ENCODE measurements around the gene IL36A.

The IL36A gene

DNA sequence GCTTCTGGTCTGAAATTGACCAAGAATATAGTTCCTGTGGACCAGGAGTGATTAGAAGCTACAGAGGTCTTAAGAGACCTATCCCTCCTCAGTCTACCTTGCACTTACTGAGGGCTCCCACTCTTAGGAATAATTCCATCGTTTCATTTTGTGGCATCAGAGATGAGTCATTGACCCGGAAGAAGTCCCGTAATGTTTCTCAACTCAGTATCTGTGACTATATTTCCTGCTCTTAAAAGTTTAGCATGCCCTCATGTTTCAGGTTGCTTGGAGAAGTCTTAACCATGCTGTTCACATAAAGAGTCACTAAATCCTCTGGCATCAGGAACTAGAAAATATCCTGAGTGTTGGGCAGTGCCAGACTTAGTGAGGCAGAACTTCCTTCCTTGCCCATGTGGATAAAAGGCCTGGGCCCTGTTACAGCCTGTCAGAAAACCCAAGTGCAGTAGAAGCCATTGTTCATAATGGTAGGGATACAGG, at the start of gene IL36A:
Gene IL36A, plus strand, starts transcription at position 430 of the 480 bp plus-strand sequence. CDS start 413 bp downstream, outside the sequence.
- H3K79me2 ChIP-seq (ENCODE audit: control insufficient read depth, insufficient read depth, low read length, unreplicated experiment): no peaks in the 10 kb centered on the region
- no peaks in the 10 kb centered on the region for H3K36me3 ChIP-seq (ENCODE audit: insufficient read depth, low read length)
- no peak within 1 kb of the TSS for H2AFZ ChIP-seq (ENCODE audit: low read length, unreplicated experiment)
- H3K27me3 ChIP-seq (ENCODE audit: insufficient read depth, low read length): peaks cover 56% of the 10 kb centered on the region
- H3K4me3 ChIP-seq (ENCODE audit: low read depth, low read length): no peak within 1 kb of the TSS
- no peaks in the 10 kb centered on the region for H3K4me1 ChIP-seq (ENCODE audit: control insufficient read depth, insufficient read depth, low read length, unreplicated experiment)
- no peak within 1 kb of the TSS for H3K27ac ChIP-seq (ENCODE audit: low read depth, low read length)

DNA sequence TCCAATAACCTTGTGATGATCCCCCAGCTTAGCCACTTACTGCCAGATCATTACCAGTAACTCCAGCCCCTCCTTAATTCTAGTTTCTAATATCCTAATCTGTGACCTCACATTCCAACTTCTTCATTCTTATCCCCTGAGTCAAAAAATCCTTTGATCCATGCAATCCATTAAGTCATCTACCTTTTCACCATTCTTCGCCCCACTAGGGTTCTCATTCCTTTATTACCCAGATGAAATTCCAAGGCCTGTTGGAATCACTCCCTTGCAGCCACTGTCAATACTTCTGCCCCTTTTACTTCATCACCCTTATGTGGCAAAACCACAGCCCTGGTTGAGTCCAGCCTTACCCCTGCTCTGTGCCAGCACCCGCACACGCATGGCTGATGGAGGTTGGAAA, 47.7 kb upstream of the IL36A start:
- Histone ChIP-seq H3K79me2 (ENCODE audit: control insufficient read depth, insufficient read depth, low read length, unreplicated experiment) (no peaks in the 10 kb centered on the region), H2AFZ (ENCODE audit: low read length, unreplicated experiment) (no peak overlapping the region), H3K36me3 (ENCODE audit: insufficient read depth, low read length) (no peaks in the 10 kb centered on the region), H3K4me1 (ENCODE audit: control insufficient read depth, insufficient read depth, low read length, unreplicated experiment) (no peaks in the 10 kb centered on the region), H3K4me3 (ENCODE audit: low read depth, low read length) (no peak overlapping the region), H3K27ac (ENCODE audit: low read depth, low read length) (no peak overlapping the region), H3K27me3 (ENCODE audit: insufficient read depth, low read length) (peaks cover 44% of the 10 kb centered on the region)

DNA sequence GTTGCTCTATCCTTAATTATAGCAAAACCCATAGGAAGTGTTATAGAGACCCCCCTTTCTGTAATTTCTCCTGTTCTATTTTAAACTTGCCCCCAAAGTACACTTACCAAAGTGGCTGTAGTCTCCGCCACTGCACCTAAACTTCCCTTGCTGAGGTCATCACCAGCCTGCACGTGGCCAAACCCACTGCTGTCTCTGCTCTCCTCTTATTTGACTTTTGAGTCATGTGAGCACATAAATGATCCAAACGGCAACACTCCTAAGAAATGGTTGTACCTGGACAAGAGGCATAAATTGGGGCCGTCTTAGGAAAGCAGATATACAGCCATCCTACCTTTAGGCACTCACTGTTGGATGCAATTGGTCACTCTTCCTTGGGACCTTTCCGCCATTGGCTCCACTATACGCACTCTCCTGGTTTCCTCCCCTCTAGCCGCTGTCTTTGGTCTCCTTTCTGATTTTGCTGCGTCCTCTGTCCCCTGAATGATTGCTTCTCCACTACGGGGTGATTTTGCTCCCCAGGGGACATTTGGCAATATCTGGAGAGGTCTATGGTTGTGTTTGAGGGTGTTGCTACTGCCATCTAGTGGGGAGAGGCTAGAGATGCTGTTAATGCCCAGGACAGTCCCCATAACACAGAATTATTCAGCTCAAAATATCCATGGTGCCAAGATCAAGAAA, 46.7 kb upstream of the IL36A start:
- H3K79me2 ChIP-seq (ENCODE audit: control insufficient read depth, insufficient read depth, low read length, unreplicated experiment): no peaks in the 10 kb centered on the region

DNA sequence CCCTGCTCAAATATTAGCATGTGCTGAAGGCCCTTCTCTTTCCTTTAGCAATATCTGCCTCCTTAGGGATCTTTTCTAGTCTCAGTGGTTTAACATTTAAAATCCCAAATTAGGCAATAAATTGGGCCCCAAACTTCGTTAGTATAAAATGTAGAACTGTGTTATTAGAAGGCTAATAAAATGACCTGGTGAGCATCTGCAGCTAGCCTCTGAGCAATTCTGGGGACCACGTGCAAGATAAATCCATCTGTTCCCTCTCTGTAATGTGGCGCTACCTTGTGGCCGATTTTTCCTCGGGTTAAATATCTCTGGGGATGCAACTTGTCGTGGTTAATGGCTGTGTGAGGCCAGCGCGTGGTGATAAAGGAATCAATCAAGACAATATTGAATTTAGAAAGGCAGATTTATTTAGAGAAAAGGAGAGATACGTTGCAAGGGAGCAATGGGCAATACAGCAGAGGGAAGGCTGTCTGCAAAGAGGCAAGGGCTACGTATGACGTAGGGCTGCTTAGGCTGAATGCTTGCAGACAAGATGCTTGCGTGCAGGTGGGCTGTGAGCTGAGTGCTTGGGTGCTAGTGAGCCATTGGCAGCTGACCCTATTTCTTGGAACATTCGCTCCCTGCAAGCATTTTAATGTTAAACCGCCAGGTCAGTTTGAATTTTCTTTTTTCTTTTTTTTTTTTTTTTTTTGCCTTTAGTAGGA, 46.0 kb upstream of the IL36A start:
- Histone ChIP-seq H3K27me3 (ENCODE audit: insufficient read depth, low read length) (peaks cover 52% of the 10 kb centered on the region), H3K27ac (ENCODE audit: low read depth, low read length) (no peak overlapping the region), H3K36me3 (ENCODE audit: insufficient read depth, low read length) (no peaks in the 10 kb centered on the region), H3K4me1 (ENCODE audit: control insufficient read depth, insufficient read depth, low read length, unreplicated experiment) (no peaks in the 10 kb centered on the region), H3K79me2 (ENCODE audit: control insufficient read depth, insufficient read depth, low read length, unreplicated experiment) (no peaks in the 10 kb centered on the region), H3K4me3 (ENCODE audit: low read depth, low read length) (no peak overlapping the region), H2AFZ (ENCODE audit: low read length, unreplicated experiment) (no peak overlapping the region)

More for the DNA sequence above, 46.7 kb upstream of the IL36A start:
- Histone ChIP-seq H2AFZ (ENCODE audit: low read length, unreplicated experiment) (no peak overlapping the region), H3K27ac (ENCODE audit: low read depth, low read length) (no peak overlapping the region), H3K27me3 (ENCODE audit: insufficient read depth, low read length) (peaks cover 47% of the 10 kb centered on the region), H3K36me3 (ENCODE audit: insufficient read depth, low read length) (no peaks in the 10 kb centered on the region), H3K4me3 (ENCODE audit: low read depth, low read length) (no peak overlapping the region), H3K4me1 (ENCODE audit: control insufficient read depth, insufficient read depth, low read length, unreplicated experiment) (no peaks in the 10 kb centered on the region)

GRCh38 chr2:112960230-112960825, 44.9 kb upstream of the IL36A start:
- peaks cover 49% of the 10 kb centered on the region for H3K27me3 ChIP-seq (ENCODE audit: insufficient read depth, low read length)

GRCh38 chr2:112962308-112963175, 42.7 kb upstream of the IL36A start:
- Histone ChIP-seq H3K4me3 (ENCODE audit: low read depth, low read length) (no peak overlapping the region), H3K27me3 (ENCODE audit: insufficient read depth, low read length) (peaks cover 48% of the 10 kb centered on the region), H3K27ac (ENCODE audit: low read depth, low read length) (no peak overlapping the region), H3K79me2 (ENCODE audit: control insufficient read depth, insufficient read depth, low read length, unreplicated experiment) (no peaks in the 10 kb centered on the region), H3K4me1 (ENCODE audit: control insufficient read depth, insufficient read depth, low read length, unreplicated experiment) (no peaks in the 10 kb centered on the region), H2AFZ (ENCODE audit: low read length, unreplicated experiment) (no peak overlapping the region), H3K36me3 (ENCODE audit: insufficient read depth, low read length) (no peaks in the 10 kb centered on the region)

More at GRCh38 chr2:112960230-112960825, 44.9 kb upstream of the IL36A start:
- H3K36me3 ChIP-seq (ENCODE audit: insufficient read depth, low read length): no peaks in the 10 kb centered on the region
- H3K27ac ChIP-seq (ENCODE audit: low read depth, low read length): no peak overlapping the region
- no peak overlapping the region for H3K4me3 ChIP-seq (ENCODE audit: low read depth, low read length)
- H2AFZ ChIP-seq (ENCODE audit: low read length, unreplicated experiment): no peak overlapping the region
- no peaks in the 10 kb centered on the region for H3K79me2 ChIP-seq (ENCODE audit: control insufficient read depth, insufficient read depth, low read length, unreplicated experiment)
- no peaks in the 10 kb centered on the region for H3K4me1 ChIP-seq (ENCODE audit: control insufficient read depth, insufficient read depth, low read length, unreplicated experiment)

GRCh38 chr2:112967023-112967422, 38.2 kb upstream of the IL36A start:
- Histone ChIP-seq H2AFZ (ENCODE audit: low read length, unreplicated experiment) (no peak overlapping the region), H3K27me3 (ENCODE audit: insufficient read depth, low read length) (peaks cover 80% of the 10 kb centered on the region), H3K36me3 (ENCODE audit: insufficient read depth, low read length) (no peaks in the 10 kb centered on the region), H3K27ac (ENCODE audit: low read depth, low read length) (no peak overlapping the region), H3K4me1 (ENCODE audit: control insufficient read depth, insufficient read depth, low read length, unreplicated experiment) (no peaks in the 10 kb centered on the region), H3K4me3 (ENCODE audit: low read depth, low read length) (no peak overlapping the region), H3K79me2 (ENCODE audit: control insufficient read depth, insufficient read depth, low read length, unreplicated experiment) (no peaks in the 10 kb centered on the region)

DNA sequence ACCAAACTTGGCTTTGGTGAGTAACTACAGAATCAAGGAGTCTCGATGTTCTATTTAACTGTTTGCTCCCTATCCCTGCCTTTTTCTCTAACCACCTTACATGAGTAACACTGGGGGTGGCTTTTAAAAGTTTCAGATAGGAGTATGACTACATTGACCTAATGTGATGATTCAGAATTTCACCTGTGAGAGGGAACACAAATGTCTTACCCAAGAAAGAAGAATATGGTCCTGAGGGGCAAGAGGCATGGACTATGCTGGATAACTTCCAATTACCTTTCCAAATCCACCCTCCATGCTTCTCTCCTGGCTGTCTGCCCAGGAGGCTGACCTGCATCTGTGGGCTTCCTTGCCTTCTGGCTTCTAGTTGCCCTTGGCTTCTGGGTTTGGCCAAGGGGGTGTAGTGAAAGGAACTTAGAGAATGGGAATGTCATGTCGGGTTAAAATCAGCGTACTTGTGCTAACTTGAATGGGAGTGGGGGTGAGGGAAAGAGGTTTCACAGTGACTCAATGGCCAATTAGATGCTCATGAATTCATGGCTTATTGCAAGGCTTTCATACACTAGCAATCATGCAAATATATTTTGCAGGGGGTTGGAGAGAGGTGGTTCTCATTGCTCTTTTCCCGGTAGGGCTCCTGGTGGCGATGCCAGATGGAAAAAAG, 32.7 kb upstream of the IL36A start:
- Histone ChIP-seq H3K4me1 (ENCODE audit: control insufficient read depth, insufficient read depth, low read length, unreplicated experiment) (no peaks in the 10 kb centered on the region), H3K27me3 (ENCODE audit: insufficient read depth, low read length) (peaks cover 92% of the 10 kb centered on the region), H3K4me3 (ENCODE audit: low read depth, low read length) (no peak overlapping the region), H3K27ac (ENCODE audit: low read depth, low read length) (no peak overlapping the region), H3K79me2 (ENCODE audit: control insufficient read depth, insufficient read depth, low read length, unreplicated experiment) (no peaks in the 10 kb centered on the region), H3K36me3 (ENCODE audit: insufficient read depth, low read length) (no peaks in the 10 kb centered on the region), H2AFZ (ENCODE audit: low read length, unreplicated experiment) (no peak overlapping the region)

DNA sequence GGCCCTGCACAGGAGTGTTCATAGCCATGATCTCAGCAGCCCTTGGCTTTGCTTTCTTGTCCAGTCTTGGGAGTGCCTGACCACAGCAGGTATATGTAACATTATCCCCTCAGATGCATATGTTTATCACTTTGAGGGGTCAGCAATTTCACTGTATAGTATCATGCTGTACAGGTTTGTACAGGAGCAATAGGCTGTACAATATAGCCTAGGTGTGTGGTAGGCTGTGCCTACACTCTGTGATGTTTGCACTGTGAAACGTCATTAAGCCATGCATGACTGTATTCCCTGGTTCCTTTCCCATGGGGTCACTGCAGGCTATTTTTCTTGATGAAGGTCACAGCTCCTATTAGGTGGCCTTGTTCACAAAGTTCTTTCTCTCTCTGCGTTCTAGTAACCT, 32.1 kb upstream of the IL36A start:
- H3K36me3 ChIP-seq (ENCODE audit: insufficient read depth, low read length): no peaks in the 10 kb centered on the region
- H3K79me2 ChIP-seq (ENCODE audit: control insufficient read depth, insufficient read depth, low read length, unreplicated experiment): no peaks in the 10 kb centered on the region
- H3K27me3 ChIP-seq (ENCODE audit: insufficient read depth, low read length): peaks cover 94% of the 10 kb centered on the region
- no peak overlapping the region for H3K4me3 ChIP-seq (ENCODE audit: low read depth, low read length)
- no peaks in the 10 kb centered on the region for H3K4me1 ChIP-seq (ENCODE audit: control insufficient read depth, insufficient read depth, low read length, unreplicated experiment)
- H3K27ac ChIP-seq (ENCODE audit: low read depth, low read length): no peak overlapping the region
- H2AFZ ChIP-seq (ENCODE audit: low read length, unreplicated experiment): no peak overlapping the region

DNA sequence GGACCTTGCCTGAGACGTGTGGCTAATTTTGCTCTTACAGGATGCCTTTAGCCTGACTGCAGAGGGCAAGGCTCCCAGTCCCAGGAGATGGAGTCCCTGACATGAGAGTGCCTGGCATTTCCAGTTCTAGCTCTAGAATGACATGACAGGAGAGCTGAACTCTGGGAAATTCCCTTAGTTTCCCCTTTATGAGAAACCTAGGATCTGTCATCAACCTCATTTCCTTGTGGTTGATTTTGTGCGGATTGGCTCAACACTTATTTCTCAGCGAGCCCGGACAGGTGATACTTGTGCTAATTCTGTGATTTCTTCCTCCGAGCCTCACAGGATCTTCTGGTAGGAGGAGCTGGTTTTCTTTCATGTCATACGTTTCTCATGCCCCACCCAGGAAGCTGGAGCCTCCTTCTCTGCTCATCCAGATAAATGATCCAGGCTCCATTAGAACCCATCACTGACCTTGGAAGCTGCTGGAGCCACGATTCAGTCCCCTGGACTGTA, 27.7 kb upstream of the IL36A start, which contains the start of gene IL36G:
Gene IL36G, plus strand, starts transcription at position 448 of the 498 bp plus-strand sequence. CDS start 633 bp downstream, outside the sequence.
- no peaks in the 10 kb centered on the region for H3K79me2 ChIP-seq (ENCODE audit: control insufficient read depth, insufficient read depth, low read length, unreplicated experiment)
- H3K27ac ChIP-seq (ENCODE audit: low read depth, low read length): no peak within 1 kb of the TSS
- H2AFZ ChIP-seq (ENCODE audit: low read length, unreplicated experiment): no peak within 1 kb of the TSS
- no peaks in the 10 kb centered on the region for H3K36me3 ChIP-seq (ENCODE audit: insufficient read depth, low read length)
- no peak within 1 kb of the TSS for H3K4me3 ChIP-seq (ENCODE audit: low read depth, low read length)
- H3K4me1 ChIP-seq (ENCODE audit: control insufficient read depth, insufficient read depth, low read length, unreplicated experiment): no peaks in the 10 kb centered on the region
- peaks cover 99% of the 10 kb centered on the region for H3K27me3 ChIP-seq (ENCODE audit: insufficient read depth, low read length)
